ENCODE measurements around the gene MCL1. TPM values are rescaled to one million over a fixed set of nuclear protein-coding genes. Genes with fewer than 3 reads are reported as not detected.
A peak's percentile ranks its signal among the peaks of the same experiment; 100 is the strongest.
"Not testable (repeated sequence)": the region's sequence is repeated elsewhere in the genome, so short reads cannot be mapped to it uniquely, and the experiment has no call there.

Gene MCL1
- total RNA-seq, 2 donors from 2014 or later: 96.7 to 146 TPM

- Histone ChIP-seq H3K4me1 (peaks cover 0 to 80% of the 10 kb centered on the region in 2 donors), H3K4me3 (peak overlapping the region in 1 of 2 donors; percentile 90), H3K27ac (peak overlapping the region; percentile 98 to 100), H3K36me3 (peaks cover 83% of the 10 kb centered on the region), H3K27me3 (no peaks in the 10 kb centered on the region), H3K9me3 (no peaks in the 10 kb centered on the region)
- no peak for DNase-seq (ENCODE audit: low spot score)
- TF ChIP-seq CTCF (IDR thresholded peaks at IDR 0.05): no peak
Measured at GRCh38 chr1:150572918-150573647, 6.3 kb downstream of the MCL1 start.

GRCh38 chr1:150568594-150568966, 10.8 kb downstream of the MCL1 start:
- Histone ChIP-seq H3K36me3 (peaks cover 38% of the 10 kb centered on the region), H3K4me3 (peak overlapping the region; percentile 24), H3K27ac (peak overlapping the region; percentile 98 to 100), H3K4me1 (peaks cover 0 to 98% of the 10 kb centered on the region in 2 donors), H3K9me3 (no peaks in the 10 kb centered on the region), H3K27me3 (no peaks in the 10 kb centered on the region)
- no peak for DNase-seq (ENCODE audit: low spot score)
- TF ChIP-seq CTCF (IDR thresholded peaks at IDR 0.05): no peak

GRCh38 chr1:150567717-150568593, 11.5 kb downstream of the MCL1 start:
- TF ChIP-seq CTCF (IDR thresholded peaks at IDR 0.05): no peak
- peak overlapping the region; percentile 24 for H3K4me3 ChIP-seq

GRCh38 chr1:150567341-150567716, 12.1 kb downstream of the MCL1 start:
- H3K4me1 ChIP-seq: peaks cover 0 to 98% of the 10 kb centered on the region in 2 donors
- H3K27ac ChIP-seq: peak overlapping the region; percentile 98 to 100
- peak overlapping the region; percentile 24 for H3K4me3 ChIP-seq
- TF ChIP-seq CTCF (IDR thresholded peaks at IDR 0.05): no peak
- H3K36me3 ChIP-seq: peaks cover 25% of the 10 kb centered on the region
- H3K27me3 ChIP-seq: no peaks in the 10 kb centered on the region
- DNase-seq (ENCODE audit: low spot score): no peak
- no peaks in the 10 kb centered on the region for H3K9me3 ChIP-seq

More at GRCh38 chr1:150567717-150568593, 11.5 kb downstream of the MCL1 start:
- no peaks in the 10 kb centered on the region for H3K9me3 ChIP-seq
- H3K36me3 ChIP-seq: peaks cover 32% of the 10 kb centered on the region
- H3K27me3 ChIP-seq: no peaks in the 10 kb centered on the region
- DNase-seq (ENCODE audit: low spot score): peak; percentile 95
- peaks cover 0 to 98% of the 10 kb centered on the region in 2 donors for H3K4me1 ChIP-seq
- H3K27ac ChIP-seq: peak overlapping the region; percentile 98 to 100

GRCh38 chr1:150566589-150567340, 12.6 kb downstream of the MCL1 start:
- Histone ChIP-seq H3K36me3 (peaks cover 20% of the 10 kb centered on the region), H3K27ac (peak overlapping the region; percentile 98 to 100), H3K27me3 (no peaks in the 10 kb centered on the region), H3K9me3 (no peaks in the 10 kb centered on the region), H3K4me3 (peak overlapping the region in 1 of 2 donors; percentile 24), H3K4me1 (peaks cover 0 to 98% of the 10 kb centered on the region in 2 donors)
- DNase-seq (ENCODE audit: low spot score): no peak
- no peak for TF ChIP-seq CTCF (IDR thresholded peaks at IDR 0.05)

GRCh38 chr1:150565240-150565991, 14.0 kb downstream of the MCL1 start:
- Histone ChIP-seq H3K27ac (peak overlapping the region; percentile 98 to 100), H3K4me1 (peaks cover 0 to 94% of the 10 kb centered on the region in 2 donors)
- H3K4me3 ChIP-seq; H3K9me3 ChIP-seq; H3K27me3 ChIP-seq; H3K36me3 ChIP-seq; DNase-seq (ENCODE audit: low spot score): not testable (repeated sequence)
